Fibroblast of gingiva (primary cell): ENCODE results near the gene ABAT.
"Not testable (repeated sequence)": the region's sequence is repeated elsewhere in the genome, so short reads cannot be mapped to it uniquely, and the experiment has no call there.

Experiments
- DNase-seq: peaks from one replicate; pipeline ENCODE4 v3.0.0-alpha.2; 2011; ENCODE audit warnings: low read depth

Gene ABAT

GRCh38 chr16:8785408-8785807, 111.0 kb downstream of the ABAT start:
- no peak for DNase-seq

- not testable (repeated sequence) for DNase-seq
Observed at GRCh38 chr16:8786316-8786715, 111.9 kb downstream of the ABAT start.

- no peak for DNase-seq
Observed at GRCh38 chr16:8788578-8789172, 114.3 kb downstream of the ABAT start.

- DNase-seq, result no peak
Observed at GRCh38 chr16:8795091-8795490, 120.7 kb downstream of the ABAT start.

GRCh38 chr16:8795818-8796217, 121.4 kb downstream of the ABAT start:
- DNase-seq, result no peak

- DNase-seq, result no peak
Observed at GRCh38 chr16:8796469-8797363, 122.3 kb downstream of the ABAT start.

- DNase-seq, result peak; percentile 94
Observed at GRCh38 chr16:8797364-8798173, 123.2 kb downstream of the ABAT start, which contains the start of the genes PMM2 and TMEM186. Gene PMM2 (plus strand): TSS chr16:8797839. CDS start chr16:8797883, 44 bp downstream. Gene TMEM186 (minus strand): TSS chr16:8797639. CDS start chr16:8797614, 25 bp downstream.

- DNase-seq, result no peak
Observed at GRCh38 chr16:8798174-8798527, 123.7 kb downstream of the ABAT start.

- DNase-seq, result no peak
Observed at GRCh38 chr16:8798535-8799157, 124.2 kb downstream of the ABAT start.

GRCh38 chr16:8801701-8802100, 127.3 kb downstream of the ABAT start:
- DNase-seq, result no peak

- DNase-seq, result not testable (repeated sequence)
Observed at GRCh38 chr16:8803733-8804132, 129.3 kb downstream of the ABAT start.

GRCh38 chr16:8804313-8804712, 129.9 kb downstream of the ABAT start:
- DNase-seq, result no peak

GRCh38 chr16:8806272-8806983, 132.0 kb downstream of the ABAT start:
- DNase-seq, result peak; percentile 21

GRCh38 chr16:8807189-8807588, 132.8 kb downstream of the ABAT start:
- DNase-seq, result no peak

GRCh38 chr16:8808009-8808408, 133.6 kb downstream of the ABAT start:
- DNase-seq, result no peak

- no peak for DNase-seq
Observed at GRCh38 chr16:8808613-8809353, 134.4 kb downstream of the ABAT start.

GRCh38 chr16:8812162-8812843, 137.9 kb downstream of the ABAT start:
- no peak for DNase-seq

GRCh38 chr16:8814095-8814806, 139.8 kb downstream of the ABAT start:
- no peak for DNase-seq

- no peak for DNase-seq
Observed at GRCh38 chr16:8816967-8817655, 142.7 kb downstream of the ABAT start.
